GM19193 (cell line): Measurements from ENCODE around the gene FAM161B.

Source experiments
- POLR2A ChIP-seq: IDR thresholded peaks from 4 replicates; pipeline ENCODE4 v1.6.1; 2011; ENCODE audit not compliant: insufficient read depth, insufficient read length; ENCODE audit errors: extremely low read depth

FAM161B gene

DNA sequence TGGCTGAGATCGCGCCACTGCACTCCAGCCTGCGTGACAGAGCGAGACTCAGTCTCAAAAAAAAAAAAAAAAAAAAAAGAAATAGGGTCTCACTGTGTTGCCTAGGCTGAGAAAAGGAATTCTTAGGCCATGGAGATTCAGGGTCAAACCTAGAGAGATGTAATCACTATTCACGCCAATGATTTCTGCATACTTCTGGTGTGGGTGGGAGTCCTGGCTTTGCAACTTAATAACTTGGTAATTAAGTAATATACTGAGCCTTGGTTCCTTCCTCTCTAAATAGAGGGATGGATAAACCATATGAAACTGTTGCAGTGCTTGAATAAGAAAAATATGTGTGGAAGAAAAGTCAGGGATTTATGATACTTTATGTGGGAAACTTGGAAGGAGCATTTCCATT is 60.5 kb downstream of the FAM161B start:
- no peak for TF ChIP-seq POLR2A

- no peak for TF ChIP-seq POLR2A
Measured at GRCh38 chr14:73888971-73889370, 60.9 kb downstream of the FAM161B start.

GRCh38 chr14:73888460-73888725 is 61.5 kb downstream of the FAM161B start:
- TF ChIP-seq POLR2A: no peak

- TF ChIP-seq POLR2A: no peak
Measured at GRCh38 chr14:73887694-73888459, 62.0 kb downstream of the FAM161B start.

GRCh38 chr14:73887318-73887616 is 62.6 kb downstream of the FAM161B start:
- TF ChIP-seq POLR2A: no peak

DNA sequence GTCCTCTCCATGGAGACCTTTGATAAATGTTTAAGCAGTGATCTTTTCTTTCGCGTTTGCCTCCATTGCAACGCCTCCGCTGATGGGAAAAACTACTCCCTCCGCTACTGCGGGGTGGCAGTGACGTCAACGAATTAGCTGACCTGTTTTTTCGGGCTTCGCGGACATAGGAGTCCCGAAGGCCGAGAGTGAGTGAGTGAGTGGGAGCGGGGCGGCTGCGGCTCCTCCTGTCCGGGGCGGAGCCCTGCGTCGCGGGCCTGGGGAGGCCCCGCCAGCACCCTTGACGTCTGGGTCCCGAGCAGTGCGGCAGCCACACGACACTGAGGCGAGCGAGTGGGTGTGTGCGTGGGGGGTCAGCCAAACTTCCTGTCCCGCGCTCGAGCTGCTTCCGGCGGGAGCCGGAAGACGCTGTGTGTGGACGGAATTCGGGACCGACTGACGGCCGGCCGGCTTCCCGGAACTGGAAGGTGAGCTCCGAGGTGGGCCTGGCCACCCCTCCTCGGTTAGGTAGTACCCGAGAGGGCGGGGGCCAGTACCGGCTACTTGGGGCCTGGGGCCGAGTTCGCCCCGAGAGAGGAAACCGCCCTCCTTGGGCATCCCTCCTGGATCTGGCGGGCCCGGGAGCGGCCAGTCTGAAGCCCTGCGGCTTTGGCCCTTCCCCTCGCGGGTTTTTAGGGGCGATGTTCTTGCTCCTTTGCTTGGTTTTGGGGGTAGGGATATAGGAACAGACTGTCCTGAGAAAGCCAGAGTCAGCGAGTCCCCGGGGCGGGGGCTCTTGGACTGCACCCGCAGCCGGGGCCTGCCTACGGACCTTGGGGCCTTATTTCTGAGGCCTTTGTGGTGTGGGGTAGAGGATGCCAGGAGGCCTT is 63.2 kb downstream of the FAM161B start, which contains the start of gene ZNF410:
Gene ZNF410, plus strand, starts transcription at position 411 of the 869 bp plus-strand sequence. CDS start 5,317 bp downstream, outside the sequence.
- TF ChIP-seq POLR2A: peak; percentile 81

DNA sequence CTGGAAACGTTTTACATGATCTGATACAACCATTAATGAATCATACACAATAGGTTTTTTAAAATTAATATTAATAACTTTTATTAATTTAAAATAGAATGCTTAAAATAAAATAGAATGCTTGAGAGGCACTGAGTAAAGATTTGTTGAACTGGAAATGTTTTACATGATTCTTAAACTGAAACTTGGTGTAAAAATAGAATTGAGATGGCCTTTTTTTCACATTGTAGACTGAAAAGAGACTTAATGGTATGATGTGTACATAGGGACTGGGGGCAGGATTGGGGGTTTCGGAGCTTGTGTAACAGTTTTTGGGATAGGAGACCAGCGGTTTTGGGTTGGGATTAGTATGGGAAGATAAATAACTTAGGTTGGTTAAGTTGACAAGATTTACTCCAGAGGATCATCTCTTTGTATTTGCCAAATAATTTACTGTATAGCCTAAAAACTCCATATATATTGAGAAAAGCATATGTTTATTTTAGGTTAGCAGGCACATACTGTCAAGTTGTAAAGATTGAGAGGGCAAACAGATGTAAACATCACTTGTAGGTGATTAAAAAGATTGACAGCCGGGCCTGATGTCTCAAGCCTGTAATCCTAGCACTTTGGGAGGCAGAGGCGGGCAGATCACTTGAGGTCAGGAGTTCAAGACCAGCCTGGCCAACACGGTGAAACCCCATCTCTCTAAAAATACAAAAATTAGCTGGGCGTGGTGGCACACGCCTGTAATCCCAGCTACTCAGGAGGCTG is 65.3 kb downstream of the FAM161B start:
- TF ChIP-seq POLR2A: no peak
